DND-41 (cell line): ENCODE results near the gene RAD51C.

Source experiments
- ATAC-seq: fragments of 200-7000 bp; cut with Tn5 transposase; 3 replicates; pipeline ENCODE4 v1.9.1; 2021; ENCODE audit warnings: low read depth; ENCODE audit not compliant: insufficient read depth
- DNase-seq: peaks from one replicate; pipeline ENCODE4 v3.0.0-alpha.2; 2020
- H2AFZ ChIP-seq: 2 replicates; pipeline ENCODE4 v1.6.0; 2012; ENCODE audit warnings: low read depth, low read length
- H3K27ac ChIP-seq: 2 replicates; pipeline ENCODE4 v1.5.1; 2012; ENCODE audit warnings: low read length, inconsistent platforms
- H3K27me3 ChIP-seq: fragments of 200-600 bp; sonication (generic); 2 replicates; pipeline ENCODE4 v1.6.0; 2012; ENCODE audit warnings: low read length, mild to moderate bottlenecking, inconsistent platforms; ENCODE audit not compliant: insufficient read depth, poor library complexity
- H3K36me3 ChIP-seq: 2 replicates; pipeline ENCODE4 v1.5.1; 2012; ENCODE audit warnings: low read length, inconsistent platforms; ENCODE audit not compliant: insufficient read depth
- H3K4me1 ChIP-seq: 2 replicates; pipeline ENCODE4 v1.5.1; 2012; ENCODE audit warnings: mild to moderate bottlenecking, low read length; ENCODE audit not compliant: insufficient read depth
- H3K4me2 ChIP-seq: 2 replicates; pipeline ENCODE4 v1.6.0; 2012; ENCODE audit warnings: mild to moderate bottlenecking, moderate library complexity, low read length, inconsistent platforms; ENCODE audit not compliant: insufficient read depth
- H3K4me3 ChIP-seq, 2 experiments: fragments of 200-600 bp in 1 of 2; shearing (Covaris generic) in 1 of 2; 2 replicates each; pipeline ENCODE4 v1.5.1; 2012 to 2016; ENCODE audit warnings: inconsistent platforms in 2 of 2, low read length in 2 of 2, mild to moderate bottlenecking in 2 of 2, low read depth in 1 of 2, moderate library complexity in 1 of 2
- H3K79me2 ChIP-seq: 2 replicates; pipeline ENCODE4 v1.6.0; 2012; ENCODE audit warnings: low read length, inconsistent platforms; ENCODE audit not compliant: insufficient read depth
- H3K9ac ChIP-seq: 2 replicates; pipeline ENCODE4 v1.6.0; 2012; ENCODE audit warnings: low read depth, mild to moderate bottlenecking, inconsistent platforms, low read length, moderate library complexity
- H3K9me3 ChIP-seq: 2 replicates; pipeline ENCODE4 v1.5.1; 2012; ENCODE audit warnings: low read length, moderate library complexity, mild to moderate bottlenecking, inconsistent platforms; ENCODE audit not compliant: insufficient read depth, severe bottlenecking
- H4K20me1 ChIP-seq: 2 replicates; pipeline ENCODE4 v1.6.0; 2012; ENCODE audit warnings: low read length; ENCODE audit not compliant: insufficient read depth
- CTCF ChIP-seq: IDR thresholded peaks from 2 replicates; pipeline ENCODE4 v1.5.1; 2012; ENCODE audit warnings: borderline replicate concordance, low read length, moderate library complexity, mild to moderate bottlenecking; ENCODE audit not compliant: poor library complexity, severe bottlenecking; ENCODE audit errors: extremely low read depth
- EZH2 ChIP-seq: IDR thresholded peaks from 3 replicates; pipeline ENCODE4 v1.6.1; 2012; ENCODE audit warnings: borderline replicate concordance, low read depth, mild to moderate bottlenecking, moderate library complexity, low read length, inconsistent platforms; ENCODE audit not compliant: severe bottlenecking

Gene RAD51C

GRCh38 chr17:58693751-58694150 lies 1.3 kb downstream of the RAD51C start:
- TF ChIP-seq CTCF: no peak
- TF ChIP-seq EZH2: no peak
- no peak for ATAC-seq
- peak overlapping the region in 1 of 2 experiments; percentile 66; a peak in 2 of 4 replicates for H3K4me3 ChIP-seq
- H3K79me2 ChIP-seq: peaks cover 35% of the 10 kb centered on the region
- H2AFZ ChIP-seq: no peak overlapping the region
- H3K4me1 ChIP-seq: peaks cover 35% of the 10 kb centered on the region
- peaks cover 19% of the 10 kb centered on the region; the same call in 1 of the 2 replicates for H3K36me3 ChIP-seq
- peak overlapping the region; percentile 66 for H3K4me2 ChIP-seq
- H3K27me3 ChIP-seq: no peaks in the 10 kb centered on the region
- no peaks in the 10 kb centered on the region for H4K20me1 ChIP-seq
- H3K27ac ChIP-seq: peak overlapping the region; percentile 91; the same call in 1 of the 2 replicates
- no peaks in the 10 kb centered on the region for H3K9me3 ChIP-seq
- H3K9ac ChIP-seq: peak overlapping the region; percentile 69
- no peak for DNase-seq

- H3K9ac ChIP-seq: no peak overlapping the region
- H3K4me3 ChIP-seq: peak overlapping the region in 1 of 2 experiments; percentile 66; a peak in 1 of 4 replicates
- H3K27ac ChIP-seq: no peak overlapping the region
These were observed 1.9 kb downstream of the RAD51C start for GRCh38 chr17:58694302-58694701.

GRCh38 chr17:58694826-58695225 lies 2.4 kb downstream of the RAD51C start:
- ATAC-seq (no peak), DNase-seq (no peak)
- Histone ChIP-seq H4K20me1 (no peaks in the 10 kb centered on the region), H3K27me3 (no peaks in the 10 kb centered on the region), H3K4me3 (no peak overlapping the region), H3K9ac (no peak overlapping the region), H3K36me3 (peaks cover 25% of the 10 kb centered on the region), H3K79me2 (peaks cover 35% of the 10 kb centered on the region), H3K4me2 (peak overlapping the region; percentile 66; the same call in 1 of the 2 replicates), H3K9me3 (no peaks in the 10 kb centered on the region), H3K4me1 (peaks cover 35% of the 10 kb centered on the region), H3K27ac (no peak overlapping the region), H2AFZ (no peak overlapping the region)
- TF ChIP-seq CTCF: no peak
- TF ChIP-seq EZH2: no peak

More at GRCh38 chr17:58694302-58694701, 1.9 kb downstream of the RAD51C start:
- H3K79me2 ChIP-seq: peaks cover 35% of the 10 kb centered on the region
- ATAC-seq (no peak), DNase-seq (no peak)
- H3K4me2 ChIP-seq: peak overlapping the region; percentile 66; the same call in 1 of the 2 replicates
- TF ChIP-seq CTCF: no peak
- no peak for TF ChIP-seq EZH2
- no peaks in the 10 kb centered on the region for H3K9me3 ChIP-seq
- peaks cover 20% of the 10 kb centered on the region; the same call in 1 of the 2 replicates for H3K36me3 ChIP-seq
- H3K27me3 ChIP-seq: no peaks in the 10 kb centered on the region
- no peaks in the 10 kb centered on the region for H4K20me1 ChIP-seq
- peaks cover 35% of the 10 kb centered on the region for H3K4me1 ChIP-seq
- H2AFZ ChIP-seq: no peak overlapping the region
